Loucy (cell line): ENCODE measurements around the gene PROB1.

Experiments used
- H2AFZ ChIP-seq: fragments of 200-600 bp; sonication (generic); 2 replicates; pipeline ENCODE4 v1.6.0; 2016; ENCODE audit warnings: antibody characterized with exemption, mild to moderate bottlenecking, low read length, moderate library complexity
- H3F3A ChIP-seq: fragments of 200-600 bp; 2 replicates; pipeline ENCODE4 v1.6.0; 2016; ENCODE audit warnings: antibody characterized with exemption, low read depth, mild to moderate bottlenecking
- H3K27me3 ChIP-seq: fragments of 200-600 bp; sonication (generic); 2 replicates; pipeline ENCODE4 v1.6.1; 2014; ENCODE audit warnings: low read length, mild to moderate bottlenecking; ENCODE audit not compliant: insufficient read depth, poor library complexity, severe bottlenecking
- H3K36me3 ChIP-seq: fragments of 200-600 bp; sonication (generic); 2 replicates; pipeline ENCODE4 v1.6.1; 2016; ENCODE audit warnings: low read length; ENCODE audit not compliant: insufficient read depth
- H3K4me1 ChIP-seq: fragments of 200-600 bp; sonication (generic); 2 replicates; pipeline ENCODE4 v1.5.1; 2014; ENCODE audit warnings: low read length, mild to moderate bottlenecking; ENCODE audit not compliant: insufficient read depth, poor library complexity, severe bottlenecking
- H3K4me2 ChIP-seq: fragments of 200-600 bp; sonication (generic); 2 replicates; pipeline ENCODE4 v1.6.0; 2014; ENCODE audit warnings: antibody characterized with exemption, low read length, low read depth, mild to moderate bottlenecking; ENCODE audit not compliant: poor library complexity, severe bottlenecking
- H3K4me3 ChIP-seq: fragments of 200-600 bp; sonication (generic); 2 replicates; pipeline ENCODE4 v1.5.1; 2014; ENCODE audit warnings: low read length, mild to moderate bottlenecking, mixed read lengths; ENCODE audit not compliant: poor library complexity, severe bottlenecking
- H3K79me2 ChIP-seq: fragments of 200-600 bp; sonication (generic); 2 replicates; pipeline ENCODE4 v1.6.1; 2014; ENCODE audit warnings: low read length; ENCODE audit not compliant: insufficient read depth
- H3K9ac ChIP-seq: fragments of 200-600 bp; sonication (generic); 2 replicates; pipeline ENCODE4 v1.6.0; 2014; ENCODE audit warnings: mild to moderate bottlenecking, low read depth, low read length, moderate library complexity; ENCODE audit not compliant: poor library complexity, severe bottlenecking
- H3K9me2 ChIP-seq: fragments of 200-600 bp; sonication (generic); replicated peaks from 2 replicates; pipeline ENCODE4 v1.6.1; 2016; ENCODE audit warnings: low read depth, low read length, mixed read lengths
- H3K9me3 ChIP-seq: fragments of 200-600 bp; sonication (generic); 2 replicates; pipeline ENCODE4 v1.6.1; 2014; ENCODE audit warnings: mild to moderate bottlenecking, antibody characterized with exemption, low read length, low read depth; ENCODE audit not compliant: insufficient read depth
- H4K20me1 ChIP-seq: fragments of 200-600 bp; sonication (generic); 2 replicates; pipeline ENCODE4 v1.6.0; 2014; ENCODE audit warnings: antibody characterized with exemption, low read length, mild to moderate bottlenecking; ENCODE audit not compliant: insufficient read depth, poor library complexity, severe bottlenecking
- EZH2phosphoT487 ChIP-seq: fragments of 200-600 bp; IDR thresholded peaks from 2 replicates; pipeline ENCODE4 v1.6.1; 2018; ENCODE audit warnings: antibody characterized with exemption, mild to moderate bottlenecking, moderate library complexity, borderline replicate concordance
- TF ChIP-seq, protein P1 (sequence below): fragments of 200-600 bp; sonication (generic); conservative IDR thresholded peaks from 2 replicates; pipeline ENCODE4 v1.5.1; 2014; ENCODE audit warnings: mild to moderate bottlenecking, antibody characterized with exemption, low read length

Gene PROB1

DNA sequence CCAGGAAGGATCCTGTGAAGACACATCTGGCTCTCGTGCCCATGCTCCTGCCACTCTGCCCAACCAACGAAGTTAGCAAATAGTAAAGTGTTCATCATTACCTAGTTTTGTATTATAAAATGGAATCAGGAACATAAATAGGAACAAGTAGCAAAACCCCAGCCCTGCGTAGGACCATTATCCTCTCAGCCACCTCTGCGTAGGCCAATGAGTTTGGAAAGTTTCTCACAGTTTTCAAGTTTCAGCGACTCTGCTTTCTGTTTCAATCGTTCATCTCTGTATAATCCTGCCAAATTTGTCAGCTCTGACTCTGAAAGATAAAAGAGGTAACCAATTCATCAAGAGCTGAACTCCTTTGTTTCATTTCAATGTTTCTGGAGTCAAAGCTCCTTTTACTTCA lies 19.1 kb upstream of the PROB1 start:
- no peak overlapping the region for H3K9ac ChIP-seq
- H3F3A ChIP-seq: no peaks in the 10 kb centered on the region
- H3K9me2 ChIP-seq: no peaks in the 10 kb centered on the region
- H2AFZ ChIP-seq: no peak overlapping the region
- H3K4me2 ChIP-seq: no peak overlapping the region
- peaks cover 35% of the 10 kb centered on the region for H3K4me1 ChIP-seq
- H3K79me2 ChIP-seq: no peaks in the 10 kb centered on the region
- H3K4me3 ChIP-seq: no peak overlapping the region
- TF ChIP-seq, protein P1, sequence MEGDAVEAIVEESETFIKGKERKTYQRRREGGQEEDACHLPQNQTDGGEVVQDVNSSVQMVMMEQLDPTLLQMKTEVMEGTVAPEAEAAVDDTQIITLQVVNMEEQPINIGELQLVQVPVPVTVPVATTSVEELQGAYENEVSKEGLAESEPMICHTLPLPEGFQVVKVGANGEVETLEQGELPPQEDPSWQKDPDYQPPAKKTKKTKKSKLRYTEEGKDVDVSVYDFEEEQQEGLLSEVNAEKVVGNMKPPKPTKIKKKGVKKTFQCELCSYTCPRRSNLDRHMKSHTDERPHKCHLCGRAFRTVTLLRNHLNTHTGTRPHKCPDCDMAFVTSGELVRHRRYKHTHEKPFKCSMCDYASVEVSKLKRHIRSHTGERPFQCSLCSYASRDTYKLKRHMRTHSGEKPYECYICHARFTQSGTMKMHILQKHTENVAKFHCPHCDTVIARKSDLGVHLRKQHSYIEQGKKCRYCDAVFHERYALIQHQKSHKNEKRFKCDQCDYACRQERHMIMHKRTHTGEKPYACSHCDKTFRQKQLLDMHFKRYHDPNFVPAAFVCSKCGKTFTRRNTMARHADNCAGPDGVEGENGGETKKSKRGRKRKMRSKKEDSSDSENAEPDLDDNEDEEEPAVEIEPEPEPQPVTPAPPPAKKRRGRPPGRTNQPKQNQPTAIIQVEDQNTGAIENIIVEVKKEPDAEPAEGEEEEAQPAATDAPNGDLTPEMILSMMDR: no peak
- TF ChIP-seq EZH2phosphoT487: no peak
- H3K9me3 ChIP-seq: no peaks in the 10 kb centered on the region
- H4K20me1 ChIP-seq: no peaks in the 10 kb centered on the region
- H3K36me3 ChIP-seq: peaks cover 7% of the 10 kb centered on the region; the same call in 1 of the 2 replicates
- H3K27me3 ChIP-seq: no peaks in the 10 kb centered on the region

DNA sequence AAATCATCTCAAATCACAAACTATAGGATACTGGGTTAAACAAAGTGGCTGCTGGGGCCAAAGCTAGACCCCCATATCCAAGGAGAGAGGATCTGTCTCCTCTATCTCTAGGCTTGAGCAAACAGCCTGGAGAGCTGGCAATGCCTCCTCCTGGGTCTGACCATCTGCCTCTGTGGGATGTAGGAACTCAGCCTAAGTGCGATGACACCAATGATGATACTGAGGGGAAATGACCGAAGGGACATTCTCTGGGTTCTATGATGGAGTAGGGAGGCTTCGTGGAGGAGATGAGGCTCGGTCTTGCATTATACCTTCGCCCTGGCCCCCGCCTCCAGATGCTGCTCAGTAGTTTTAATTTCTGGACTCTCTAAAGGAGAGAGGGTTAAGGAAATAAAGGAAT lies 18.2 kb upstream of the PROB1 start:
- H3F3A ChIP-seq: no peaks in the 10 kb centered on the region
- H3K9me3 ChIP-seq: no peaks in the 10 kb centered on the region
- H3K4me3 ChIP-seq: no peak overlapping the region
- no peaks in the 10 kb centered on the region for H3K9me2 ChIP-seq
- no peak overlapping the region for H3K9ac ChIP-seq
- no peaks in the 10 kb centered on the region for H3K27me3 ChIP-seq
- H4K20me1 ChIP-seq: no peaks in the 10 kb centered on the region
- no peak overlapping the region for H2AFZ ChIP-seq
- peaks cover 32% of the 10 kb centered on the region for H3K4me1 ChIP-seq
- TF ChIP-seq, protein P1: no peak
- TF ChIP-seq EZH2phosphoT487: no peak
- H3K4me2 ChIP-seq: no peak overlapping the region
- no peaks in the 10 kb centered on the region for H3K79me2 ChIP-seq
- no peaks in the 10 kb centered on the region; the same call in 1 of the 2 replicates for H3K36me3 ChIP-seq

DNA sequence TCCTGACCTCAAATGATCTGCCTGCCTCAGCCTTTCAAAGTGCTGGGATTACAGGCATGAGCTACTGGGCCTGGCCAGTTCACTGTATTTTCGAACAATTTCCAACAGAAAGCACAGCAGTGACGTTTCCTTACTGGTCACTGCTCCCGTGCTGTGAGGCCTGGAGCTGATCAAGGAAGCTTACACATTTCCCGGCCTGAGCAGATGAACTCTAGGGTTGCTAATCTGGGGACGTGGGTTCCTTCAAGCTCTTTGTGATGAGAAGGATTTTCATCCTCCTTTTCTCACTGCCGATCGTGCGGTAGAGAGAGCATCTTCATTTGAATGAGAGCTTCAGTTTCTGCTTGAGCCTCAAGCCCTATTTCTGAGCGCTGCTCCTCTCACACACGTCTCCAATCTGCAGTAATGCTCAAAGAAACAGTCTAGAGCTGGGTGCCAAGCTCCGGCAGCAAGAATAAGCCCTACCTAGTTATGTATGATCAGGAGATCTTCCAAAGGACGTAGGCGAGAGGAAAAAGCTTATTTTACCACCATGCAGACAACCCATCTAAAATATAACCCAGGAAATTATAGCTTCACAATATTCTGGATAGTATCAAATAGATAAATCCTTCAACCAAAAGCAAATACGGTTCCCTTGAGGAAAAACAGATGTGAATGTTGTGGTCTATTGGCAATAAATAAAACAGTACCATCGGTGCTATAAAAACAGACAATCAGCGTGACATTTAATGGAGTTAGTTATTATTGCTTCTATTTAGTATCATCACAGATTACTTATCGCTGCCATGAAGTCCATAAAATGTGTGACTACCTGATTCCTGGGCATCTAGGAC lies 16.3 kb upstream of the PROB1 start:
- Histone ChIP-seq H2AFZ (no peak overlapping the region), H3K4me3 (no peak overlapping the region), H3K36me3 (no peaks in the 10 kb centered on the region), H3K9me3 (no peaks in the 10 kb centered on the region), H3K9me2 (no peaks in the 10 kb centered on the region), H3K4me1 (peaks cover 26% of the 10 kb centered on the region), H3K79me2 (no peaks in the 10 kb centered on the region), H3K4me2 (no peak overlapping the region), H3K9ac (no peak overlapping the region), H4K20me1 (no peaks in the 10 kb centered on the region), H3F3A (no peaks in the 10 kb centered on the region), H3K27me3 (no peaks in the 10 kb centered on the region)
- TF ChIP-seq, protein P1: no peak
- no peak for TF ChIP-seq EZH2phosphoT487
